HEK293 (cell line): Measurements from ENCODE around the gene ENOX2.
A peak's percentile ranks its signal among the peaks of the same experiment; 100 is the strongest.

ENCODE experiments used
- BCL11A ChIP-seq: fragments of 450-650 bp; formaldehyde crosslinking; IDR thresholded peaks from 2 replicates; pipeline ENCODE4 v1.5.1; 2016; ENCODE audit warnings: low read depth, missing biosample characterization, missing genetic modification characterization
- BCL11B ChIP-seq: fragments of 450-650 bp; formaldehyde crosslinking; IDR thresholded peaks from 2 replicates; pipeline ENCODE4 v1.5.1; 2016; ENCODE audit warnings: low read depth, missing biosample characterization, missing genetic modification characterization
- HOXA7 ChIP-seq: sonication (generic); formaldehyde crosslinking; IDR thresholded peaks from 2 replicates; pipeline ENCODE4 v1.8.1; 2022; ENCODE audit warnings: missing genetic modification reagents, borderline replicate concordance
- KLF1 ChIP-seq: fragments of 450-650 bp; formaldehyde crosslinking; IDR thresholded peaks from 2 replicates; pipeline ENCODE4 v1.5.1; 2016; ENCODE audit warnings: missing biosample characterization, missing genetic modification characterization
- KLF17 ChIP-seq: fragments of 450-650 bp; formaldehyde crosslinking; IDR thresholded peaks from 2 replicates; pipeline ENCODE4 v1.5.1; 2016; ENCODE audit warnings: missing biosample characterization, missing genetic modification characterization
- PRDM4 ChIP-seq: fragments of 450-650 bp; formaldehyde crosslinking; IDR thresholded peaks from 2 replicates; pipeline ENCODE4 v1.5.1; 2017; ENCODE audit warnings: missing biosample characterization, missing genetic modification characterization
- RBAK ChIP-seq: fragments of 450-650 bp; formaldehyde crosslinking; IDR thresholded peaks from 2 replicates; pipeline ENCODE4 v1.5.1; 2016; ENCODE audit warnings: missing biosample characterization, missing genetic modification characterization
- SCRT1 ChIP-seq: fragments of 450-650 bp; formaldehyde crosslinking; IDR thresholded peaks from 2 replicates; pipeline ENCODE4 v1.5.1; 2016; ENCODE audit warnings: missing biosample characterization, missing genetic modification characterization, borderline replicate concordance
- ZBTB44 ChIP-seq: fragments of 450-650 bp; IDR thresholded peaks from 2 replicates; pipeline ENCODE4 v1.5.1; 2018; ENCODE audit warnings: missing biosample characterization, mild to moderate bottlenecking, missing genetic modification characterization
- ZBTB6 ChIP-seq: fragments of 450-650 bp; formaldehyde crosslinking; IDR thresholded peaks from 2 replicates; pipeline ENCODE4 v1.5.1; 2017; ENCODE audit warnings: missing biosample characterization, missing genetic modification characterization
- ZFP41 ChIP-seq: fragments of 450-650 bp; formaldehyde crosslinking; IDR thresholded peaks from 2 replicates; pipeline ENCODE4 v1.5.1; 2016; ENCODE audit warnings: missing biosample characterization, missing genetic modification characterization, borderline replicate concordance
- ZNF248 ChIP-seq: fragments of 450-650 bp; formaldehyde crosslinking; IDR thresholded peaks from 2 replicates; pipeline ENCODE4 v1.5.1; 2017; ENCODE audit warnings: missing biosample characterization, missing genetic modification characterization
- ZNF311 ChIP-seq: fragments of 450-650 bp; formaldehyde crosslinking; IDR thresholded peaks from 2 replicates; pipeline ENCODE4 v1.5.1; 2017; ENCODE audit warnings: missing biosample characterization, missing genetic modification characterization, borderline replicate concordance
- ZNF354C ChIP-seq: fragments of 450-650 bp; formaldehyde crosslinking; IDR thresholded peaks from 2 replicates; pipeline ENCODE4 v1.5.1; 2016; ENCODE audit warnings: missing biosample characterization, missing genetic modification characterization, low read depth, borderline replicate concordance
- ZNF362 ChIP-seq: fragments of 450-650 bp; formaldehyde crosslinking; IDR thresholded peaks from 2 replicates; pipeline ENCODE4 v1.5.1; 2016; ENCODE audit warnings: missing biosample characterization, missing genetic modification characterization
- ZNF37A ChIP-seq: fragments of 450-650 bp; IDR thresholded peaks from 2 replicates; pipeline ENCODE4 v1.5.1; 2018; ENCODE audit warnings: missing biosample characterization, missing genetic modification characterization
- ZNF501 ChIP-seq: fragments of 450-650 bp; formaldehyde crosslinking; IDR thresholded peaks from 2 replicates; pipeline ENCODE4 v1.5.1; 2016; ENCODE audit warnings: missing biosample characterization, missing genetic modification characterization
- ZNF514 ChIP-seq: fragments of 450-650 bp; formaldehyde crosslinking; IDR thresholded peaks from 2 replicates; pipeline ENCODE4 v1.5.1; 2016; ENCODE audit warnings: missing biosample characterization, missing genetic modification characterization
- ZNF580 ChIP-seq: fragments of 450-650 bp; formaldehyde crosslinking; IDR thresholded peaks from 2 replicates; pipeline ENCODE4 v1.5.1; 2016; ENCODE audit warnings: missing biosample characterization, missing genetic modification characterization
- ZNF596 ChIP-seq: fragments of 450-650 bp; IDR thresholded peaks from 2 replicates; pipeline ENCODE4 v1.5.0; 2018; ENCODE audit warnings: missing biosample characterization, mild to moderate bottlenecking, missing genetic modification characterization, moderate library complexity
- ZNF610 ChIP-seq: fragments of 450-650 bp; formaldehyde crosslinking; IDR thresholded peaks from 2 replicates; pipeline ENCODE4 v1.5.1; 2016; ENCODE audit warnings: missing biosample characterization, missing genetic modification characterization, borderline replicate concordance
- ZNF621 ChIP-seq: fragments of 450-650 bp; formaldehyde crosslinking; IDR thresholded peaks from 2 replicates; pipeline ENCODE4 v1.5.1; 2017; ENCODE audit warnings: missing biosample characterization, missing genetic modification characterization
- ZNF645 ChIP-seq: fragments of 450-650 bp; formaldehyde crosslinking; IDR thresholded peaks from 2 replicates; pipeline ENCODE4; 2016; ENCODE audit warnings: missing biosample characterization, missing genetic modification characterization
- ZNF658 ChIP-seq: fragments of 450-650 bp; formaldehyde crosslinking; IDR thresholded peaks from 2 replicates; pipeline ENCODE4; 2016; ENCODE audit warnings: missing biosample characterization, missing genetic modification characterization
- ZNF664 ChIP-seq: fragments of 450-650 bp; formaldehyde crosslinking; IDR thresholded peaks from 2 replicates; pipeline ENCODE4 v1.5.1; 2016; ENCODE audit warnings: missing biosample characterization, missing genetic modification characterization
- ZNF707 ChIP-seq: fragments of 450-650 bp; formaldehyde crosslinking; IDR thresholded peaks from 2 replicates; pipeline ENCODE4 v1.5.1; 2016; ENCODE audit warnings: missing biosample characterization, missing genetic modification characterization
- ZNF747 ChIP-seq: fragments of 450-650 bp; formaldehyde crosslinking; IDR thresholded peaks from 2 replicates; pipeline ENCODE4 v1.5.1; 2016; ENCODE audit warnings: missing biosample characterization, missing genetic modification characterization
- ZNF76 ChIP-seq: fragments of 450-650 bp; formaldehyde crosslinking; IDR thresholded peaks from 2 replicates; pipeline ENCODE4; 2016; ENCODE audit warnings: low read depth, missing biosample characterization, missing genetic modification characterization, borderline replicate concordance
- ZNF768 ChIP-seq: fragments of 450-650 bp; formaldehyde crosslinking; IDR thresholded peaks from 2 replicates; pipeline ENCODE4 v1.5.1; 2018; ENCODE audit warnings: missing biosample characterization, mild to moderate bottlenecking, missing genetic modification characterization
- ZNF785 ChIP-seq: fragments of 450-650 bp; formaldehyde crosslinking; IDR thresholded peaks from 2 replicates; pipeline ENCODE4 v1.5.1; 2016; ENCODE audit warnings: missing biosample characterization, missing genetic modification characterization
- ZSCAN30 ChIP-seq: fragments of 450-650 bp; IDR thresholded peaks from 2 replicates; pipeline ENCODE4 v1.5.1; 2018; ENCODE audit warnings: missing biosample characterization, mild to moderate bottlenecking, missing genetic modification characterization, moderate library complexity

ENOX2 gene

GRCh38 chrX:130902783-130903613 lies at the start of gene ENOX2 (continued):
- TF ChIP-seq ZNF768 (tag by site-specific recombination) (no peak), ZNF248 (tag by site-specific recombination) (no peak), KLF1 (tag by site-specific recombination) (peak; percentile 51), ZNF785 (tag by site-specific recombination) (no peak), KLF17 (tag by site-specific recombination) (peak; percentile 77), HOXA7 (no peak), SCRT1 (tag by site-specific recombination) (no peak), ZSCAN30 (tag by site-specific recombination) (peak; percentile 85), ZNF354C (no peak), ZBTB6 (tag by site-specific recombination) (0 out of 2 replicates have a peak, but pooled peaks have one; percentile 19), ZNF707 (tag by site-specific recombination) (no peak), BCL11B (tag by site-specific recombination) (no peak), ZNF610 (no peak), ZNF580 (tag by site-specific recombination) (0 out of 2 replicates have a peak, but pooled peaks have one; percentile 24), ZNF501 (tag by site-specific recombination) (peak; percentile 82; the same call in 1 of the 2 replicates), BCL11A (tag by site-specific recombination) (peak; percentile 65; the same call in 1 of the 2 replicates), ZNF514 (no peak), ZNF76 (tag by site-specific recombination) (peak; percentile 97), PRDM4 (no peak; the same call in 1 of the 2 replicates), ZFP41 (tag by site-specific recombination) (no peak), ZNF621 (tag by site-specific recombination) (no peak), ZNF664 (tag by site-specific recombination) (no peak), ZNF596 (tag by site-specific recombination) (no peak), ZNF37A (tag by site-specific recombination) (no peak), ZBTB44 (tag by site-specific recombination) (no peak), RBAK (tag by site-specific recombination) (no peak), ZNF658 (tag by site-specific recombination) (no peak), ZNF645 (tag by site-specific recombination) (no peak), ZNF747 (tag by site-specific recombination) (no peak), ZNF362 (tag by site-specific recombination) (no peak; the same call in none of the 2 replicates), ZNF311 (tag by site-specific recombination) (no peak)
